ENCODE results near the gene PTPRU. TPM values are rescaled to one million over a fixed set of nuclear protein-coding genes. Genes with fewer than 3 reads are reported as not detected.

Gene PTPRU
- polyA plus RNA-seq, 2 of the 4 experiments (the other 2 are of a cell fraction), result 5.7 to 6.1 TPM

DNA sequence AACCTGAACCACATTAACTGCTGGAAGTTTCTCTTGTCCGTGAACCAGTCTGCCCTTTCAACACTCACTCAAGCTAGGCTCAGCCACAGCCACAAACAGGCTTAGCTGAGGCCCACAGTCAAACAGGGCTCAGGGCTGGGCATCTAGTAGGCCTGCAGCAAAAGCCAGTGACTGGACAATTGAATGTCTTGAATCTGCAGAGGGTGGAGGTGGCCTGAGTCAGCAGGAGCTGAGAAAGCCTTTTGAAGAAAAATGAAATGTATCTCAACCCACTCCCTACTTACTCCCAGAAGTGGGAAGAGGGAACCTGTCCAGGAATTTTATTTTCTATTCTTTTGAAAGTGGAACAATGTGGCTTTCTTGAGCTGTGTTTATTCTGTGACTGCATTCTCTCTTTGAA, 95.4 kb downstream of the PTPRU start:
- ChIA-PET CTCF (interaction anchor here (0.9 to 2.0 kb wide), 5 partner anchors 9 to 1377 kb away, joined by 3 to 10 read pairs (median 3); no protein-coding TSS in a partner anchor), POLR2A (no interaction called here)
- no peaks in the 10 kb centered on the region for H3K9me3 ChIP-seq
- no peaks in the 10 kb centered on the region for H3K4me1 ChIP-seq
- FAIRE-seq (no peak), DNase-seq (ENCODE audit: low read depth in 1 of 2, low spot score in 1 of 2) (no peak), ATAC-seq (no peak)
- WGBS (ENCODE audit: missing lambda C conversion rate), result 82% methylated on average over 1 of the region's 1 CpG
- no peak overlapping the region for H3K27ac ChIP-seq
- H3K4me3 ChIP-seq, result no peak overlapping the region
- TF ChIP-seq CBX8 (IDR thresholded peaks at IDR 0.05), result no peak
- no peak for TF ChIP-seq EHF (CRISPR knock-in tag; IDR thresholded peaks at IDR 0.05)
- TF ChIP-seq ESRRA (IDR thresholded peaks at IDR 0.05; ENCODE audit: borderline replicate concordance, low read length), result no peak
- TF ChIP-seq HOXB13 (CRISPR knock-in tag; IDR thresholded peaks at IDR 0.05; ENCODE audit: low read depth), result no peak
- TF ChIP-seq TP53 (CRISPR knock-in tag; IDR thresholded peaks at IDR 0.05), result no peak
- no peak for TF ChIP-seq REST (IDR thresholded peaks at IDR 0.05)
- no peak for TF ChIP-seq EHMT2 (IDR thresholded peaks at IDR 0.05; ENCODE audit: low read depth)
- no peak for TF ChIP-seq CHD4 (IDR thresholded peaks at IDR 0.05; ENCODE audit: borderline replicate concordance)
- TF ChIP-seq HDAC2 (IDR thresholded peaks at IDR 0.05), result no peak
- no peak for TF ChIP-seq MYC (IDR thresholded peaks at IDR 0.05; ENCODE audit: borderline replicate concordance, low read length)
- no peak overlapping the region for H3K4me2 ChIP-seq

GRCh38 chr1:29332204-29332603, 95.9 kb downstream of the PTPRU start:
- no peak for FAIRE-seq
- POLR2A ChIA-PET, result no interaction called here
- no peaks in the 10 kb centered on the region for H3K4me1 ChIP-seq
- WGBS (ENCODE audit: missing lambda C conversion rate), result 18% methylated on average over 6 of the region's 6 CpGs
- peak in 1 of 2 experiments; percentile 79; a peak in 3 of 6 replicates for ATAC-seq
- H3K27ac ChIP-seq, result no peak overlapping the region
- no peak overlapping the region for H3K4me2 ChIP-seq
- CTCF ChIA-PET, result interaction anchor here (0.9 to 2.0 kb wide), 5 partner anchors 9 to 1376 kb away, joined by 3 to 10 read pairs (median 3); no protein-coding TSS in a partner anchor
- peak in 1 of 2 experiments; percentile 53 for DNase-seq (ENCODE audit: low read depth in 1 of 2, low spot score in 1 of 2)
- no peaks in the 10 kb centered on the region for H3K9me3 ChIP-seq
- TF ChIP-seq, protein P1, sequence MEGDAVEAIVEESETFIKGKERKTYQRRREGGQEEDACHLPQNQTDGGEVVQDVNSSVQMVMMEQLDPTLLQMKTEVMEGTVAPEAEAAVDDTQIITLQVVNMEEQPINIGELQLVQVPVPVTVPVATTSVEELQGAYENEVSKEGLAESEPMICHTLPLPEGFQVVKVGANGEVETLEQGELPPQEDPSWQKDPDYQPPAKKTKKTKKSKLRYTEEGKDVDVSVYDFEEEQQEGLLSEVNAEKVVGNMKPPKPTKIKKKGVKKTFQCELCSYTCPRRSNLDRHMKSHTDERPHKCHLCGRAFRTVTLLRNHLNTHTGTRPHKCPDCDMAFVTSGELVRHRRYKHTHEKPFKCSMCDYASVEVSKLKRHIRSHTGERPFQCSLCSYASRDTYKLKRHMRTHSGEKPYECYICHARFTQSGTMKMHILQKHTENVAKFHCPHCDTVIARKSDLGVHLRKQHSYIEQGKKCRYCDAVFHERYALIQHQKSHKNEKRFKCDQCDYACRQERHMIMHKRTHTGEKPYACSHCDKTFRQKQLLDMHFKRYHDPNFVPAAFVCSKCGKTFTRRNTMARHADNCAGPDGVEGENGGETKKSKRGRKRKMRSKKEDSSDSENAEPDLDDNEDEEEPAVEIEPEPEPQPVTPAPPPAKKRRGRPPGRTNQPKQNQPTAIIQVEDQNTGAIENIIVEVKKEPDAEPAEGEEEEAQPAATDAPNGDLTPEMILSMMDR (IDR thresholded peaks at IDR 0.05), result peak; percentile 12; the same call in 1 of the 3 replicates
- TF ChIP-seq, protein P2, sequence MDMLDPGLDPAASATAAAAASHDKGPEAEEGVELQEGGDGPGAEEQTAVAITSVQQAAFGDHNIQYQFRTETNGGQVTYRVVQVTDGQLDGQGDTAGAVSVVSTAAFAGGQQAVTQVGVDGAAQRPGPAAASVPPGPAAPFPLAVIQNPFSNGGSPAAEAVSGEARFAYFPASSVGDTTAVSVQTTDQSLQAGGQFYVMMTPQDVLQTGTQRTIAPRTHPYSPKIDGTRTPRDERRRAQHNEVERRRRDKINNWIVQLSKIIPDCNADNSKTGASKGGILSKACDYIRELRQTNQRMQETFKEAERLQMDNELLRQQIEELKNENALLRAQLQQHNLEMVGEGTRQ (IDR thresholded peaks at IDR 0.05), result no peak
- TF ChIP-seq RAD21 (conservative IDR thresholded peaks at IDR 0.05 in 1 of 2, IDR thresholded peaks at IDR 0.05 in 1 of 2) (peak in 1 of 2 experiments; percentile 44; a peak in 2 of 5 replicates), CEBPB (IDR thresholded peaks at IDR 0.05) (no peak)
- no peak overlapping the region for H3K4me3 ChIP-seq

DNA sequence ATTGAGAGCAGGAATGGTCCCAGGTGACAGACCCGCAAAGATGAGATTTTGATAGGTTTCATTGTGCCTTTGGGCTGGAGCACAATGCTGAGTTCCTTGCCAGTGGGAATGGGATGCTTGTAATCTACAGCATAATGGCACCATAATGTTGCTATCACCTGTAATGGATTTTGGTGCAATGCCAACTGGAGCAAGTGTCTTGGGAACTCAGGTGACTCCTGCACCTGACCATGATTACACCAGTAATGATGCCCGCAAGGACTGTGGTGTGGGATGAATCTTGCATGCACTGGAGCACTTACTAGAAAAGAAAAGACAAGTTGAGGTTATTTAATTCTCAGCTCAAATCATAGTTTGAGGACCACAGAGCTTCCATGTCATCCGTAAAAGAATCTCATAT, 96.7 kb downstream of the PTPRU start:
- H3K9me3 ChIP-seq, result no peaks in the 10 kb centered on the region
- ChIA-PET POLR2A (no interaction called here), CTCF (interaction anchor here (1.2 to 2.0 kb wide), 2 partner anchors 8 to 14 kb away, joined by 4 to 10 read pairs; no protein-coding TSS in a partner anchor)
- no peak for FAIRE-seq
- H3K4me1 ChIP-seq, result no peaks in the 10 kb centered on the region
- ATAC-seq, result no peak
- no peak overlapping the region for H3K4me2 ChIP-seq
- WGBS (ENCODE audit: missing lambda C conversion rate), result 68% methylated on average over 3 of the region's 3 CpGs
- H3K4me3 ChIP-seq, result no peak overlapping the region
- DNase-seq (ENCODE audit: low read depth in 1 of 2, low spot score in 1 of 2), result no peak
- TF ChIP-seq, protein P3, sequence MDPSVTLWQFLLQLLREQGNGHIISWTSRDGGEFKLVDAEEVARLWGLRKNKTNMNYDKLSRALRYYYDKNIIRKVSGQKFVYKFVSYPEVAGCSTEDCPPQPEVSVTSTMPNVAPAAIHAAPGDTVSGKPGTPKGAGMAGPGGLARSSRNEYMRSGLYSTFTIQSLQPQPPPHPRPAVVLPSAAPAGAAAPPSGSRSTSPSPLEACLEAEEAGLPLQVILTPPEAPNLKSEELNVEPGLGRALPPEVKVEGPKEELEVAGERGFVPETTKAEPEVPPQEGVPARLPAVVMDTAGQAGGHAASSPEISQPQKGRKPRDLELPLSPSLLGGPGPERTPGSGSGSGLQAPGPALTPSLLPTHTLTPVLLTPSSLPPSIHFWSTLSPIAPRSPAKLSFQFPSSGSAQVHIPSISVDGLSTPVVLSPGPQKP (IDR thresholded peaks at IDR 0.05; ENCODE audit: low read depth, low read length), result no peak
- TF ChIP-seq, protein P1 (IDR thresholded peaks at IDR 0.05), result no peak
- no peak for TF ChIP-seq ESRRA (IDR thresholded peaks at IDR 0.05; ENCODE audit: borderline replicate concordance, low read length)
- no peak for TF ChIP-seq FOXS1 (CRISPR knock-in tag; IDR thresholded peaks at IDR 0.05)
- H3K27ac ChIP-seq, result no peak overlapping the region
